Activated T-cell treated with anti-CD3 and anti-CD28 coated beads, Interleukin-2, amount 50 U/mL, for 4 hours (primary cell): Measurements from ENCODE around the gene FHIT. TPM values are rescaled to one million over a fixed set of nuclear protein-coding genes. Genes with fewer than 3 reads are reported as not detected.

ENCODE experiments used
- ATAC-seq, 2 donors: fragments of 200-7000 bp; cut with Tn5 transposase; one replicate each; pipeline ENCODE4 v1.10.0; 2021
- DNase-seq: peaks from one replicate; pipeline ENCODE4 v3.0.0-alpha.2; 2020
- H3K27me3 Mint-ChIP-seq: one replicate; pipeline ENCODE4 v1.8.0; 2021; ENCODE audit warnings: low read depth, mixed read lengths
- H3K36me3 Mint-ChIP-seq: one replicate; pipeline ENCODE4 v1.8.0; 2022; ENCODE audit warnings: mixed read lengths; ENCODE audit not compliant: insufficient read depth
- H3K4me1 Mint-ChIP-seq: one replicate; pipeline ENCODE4 v1.8.0; 2021; ENCODE audit warnings: low read depth, mixed read lengths
- H3K4me3 Mint-ChIP-seq: one replicate; pipeline ENCODE4 v1.8.0; 2021; ENCODE audit warnings: mild to moderate bottlenecking, moderate library complexity, mixed read lengths
- H3K9me3 Mint-ChIP-seq: one replicate; pipeline ENCODE4 v1.8.0; 2021; ENCODE audit warnings: mixed read lengths
- total RNA-seq, 3 donors: library from RNA; stranded (reverse); gene quantifications; one replicate each; pipeline ENCODE4 v1.2.1, GENCODE V29; 2021

Gene FHIT
- total RNA-seq, 3 donors from 2014 or later = 0.66 to 5.5 (median 2.4) TPM

DNA sequence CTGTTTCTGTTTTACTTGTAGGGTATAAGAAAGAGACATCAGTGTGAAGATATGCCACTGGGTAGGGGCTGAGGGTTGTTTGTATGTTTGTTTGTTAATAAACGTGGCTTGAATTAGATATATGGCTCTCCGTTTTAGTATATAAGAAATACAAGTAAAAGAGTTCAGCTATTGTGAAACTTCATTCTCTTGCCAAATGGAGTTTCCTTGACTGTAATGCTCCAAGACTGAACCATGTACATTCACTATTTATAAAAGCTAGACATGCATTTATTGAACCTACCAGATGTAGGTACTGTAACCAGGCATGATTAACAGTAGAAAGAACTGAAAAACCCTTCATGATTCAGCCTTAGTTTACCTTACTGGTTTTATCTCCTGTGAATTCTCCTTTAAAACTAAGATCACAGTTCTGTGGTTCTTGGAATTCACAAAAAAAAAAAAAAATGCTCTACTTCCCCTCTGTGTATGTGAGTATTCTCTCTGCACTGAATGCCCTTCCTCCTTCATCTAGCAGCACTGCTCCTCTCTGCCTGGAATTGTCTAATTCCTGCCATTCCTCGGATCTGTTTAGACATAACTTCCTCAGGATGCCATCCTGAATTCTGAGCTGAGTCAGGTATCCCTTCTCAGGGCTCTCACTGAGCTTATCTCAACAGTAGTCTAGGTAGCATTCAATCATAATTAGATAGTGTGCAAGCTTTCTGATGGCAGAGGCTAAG lies 504.4 kb downstream of the FHIT start:
- DNase-seq = no peak
- Mint-ChIP-seq H3K4me1 (no peaks in the 10 kb centered on the region), H3K27me3 (no peaks in the 10 kb centered on the region), H3K36me3 (no peaks in the 10 kb centered on the region), H3K4me3 (no peak overlapping the region), H3K9me3 (peaks cover 15% of the 10 kb centered on the region)
- no peak for ATAC-seq

DNA sequence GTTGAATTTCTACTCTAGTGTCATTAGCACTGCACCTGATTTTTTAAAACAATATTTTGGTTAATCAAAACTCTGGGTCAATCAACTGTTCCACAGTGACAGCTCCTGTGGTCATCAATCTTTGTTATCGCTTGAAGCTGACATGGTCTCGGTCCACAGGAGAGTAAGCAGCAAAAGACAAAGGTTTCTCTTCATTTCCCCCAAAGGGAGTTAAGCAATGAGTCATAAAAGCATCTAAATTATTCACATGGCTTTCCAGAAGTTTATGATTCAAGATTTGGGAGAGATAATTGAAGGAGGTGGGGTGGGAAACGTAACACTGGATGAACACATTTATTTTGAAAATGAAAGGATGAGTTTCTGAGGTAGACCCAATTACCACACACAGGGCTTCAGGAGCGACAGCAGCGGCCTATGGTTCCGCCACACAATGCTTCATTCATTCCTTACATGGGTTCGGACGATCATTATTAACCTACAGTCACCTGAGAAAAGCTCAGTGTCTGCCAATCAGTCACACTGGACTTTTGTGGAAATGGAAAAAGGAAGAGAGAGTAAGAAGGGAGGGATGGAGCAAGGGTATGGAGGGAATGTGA lies 505.1 kb downstream of the FHIT start:
- ATAC-seq (no peak), DNase-seq (no peak)
- H3K27me3 Mint-ChIP-seq = no peaks in the 10 kb centered on the region
- H3K4me3 Mint-ChIP-seq = no peak overlapping the region
- no peaks in the 10 kb centered on the region for H3K36me3 Mint-ChIP-seq
- peaks cover 15% of the 10 kb centered on the region for H3K9me3 Mint-ChIP-seq
- no peaks in the 10 kb centered on the region for H3K4me1 Mint-ChIP-seq

DNA sequence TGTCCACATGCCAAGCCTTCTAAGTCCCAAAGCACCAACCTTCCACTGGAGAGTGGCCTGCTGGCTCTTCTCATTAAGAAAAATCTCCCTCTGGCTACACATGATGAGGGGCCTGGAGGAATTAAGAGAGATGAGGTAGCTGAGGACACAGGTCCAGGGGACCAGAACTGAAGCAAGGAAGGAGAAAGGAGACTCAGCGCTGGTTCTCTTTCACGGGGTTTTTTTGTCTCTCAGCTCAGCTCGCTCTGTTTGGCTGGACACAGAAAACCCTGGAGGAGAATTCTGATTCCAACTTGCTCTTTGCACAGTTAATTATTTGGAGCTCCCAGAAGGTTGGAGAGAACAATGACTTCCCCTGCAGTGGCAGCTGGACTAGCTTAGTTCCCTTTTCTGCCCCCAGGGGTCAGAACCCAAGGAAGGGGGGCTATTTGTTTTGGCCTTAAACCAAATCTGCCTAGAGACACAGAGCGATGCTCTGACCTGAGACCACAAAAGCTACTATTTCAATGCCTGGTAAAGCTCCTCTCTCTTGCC lies 507.6 kb downstream of the FHIT start:
- H3K4me1 Mint-ChIP-seq = no peaks in the 10 kb centered on the region
- H3K27me3 Mint-ChIP-seq = no peaks in the 10 kb centered on the region
- DNase-seq = no peak
- no peak overlapping the region for H3K4me3 Mint-ChIP-seq
- ATAC-seq = no peak
- no peaks in the 10 kb centered on the region for H3K36me3 Mint-ChIP-seq
- H3K9me3 Mint-ChIP-seq = no peaks in the 10 kb centered on the region

DNA sequence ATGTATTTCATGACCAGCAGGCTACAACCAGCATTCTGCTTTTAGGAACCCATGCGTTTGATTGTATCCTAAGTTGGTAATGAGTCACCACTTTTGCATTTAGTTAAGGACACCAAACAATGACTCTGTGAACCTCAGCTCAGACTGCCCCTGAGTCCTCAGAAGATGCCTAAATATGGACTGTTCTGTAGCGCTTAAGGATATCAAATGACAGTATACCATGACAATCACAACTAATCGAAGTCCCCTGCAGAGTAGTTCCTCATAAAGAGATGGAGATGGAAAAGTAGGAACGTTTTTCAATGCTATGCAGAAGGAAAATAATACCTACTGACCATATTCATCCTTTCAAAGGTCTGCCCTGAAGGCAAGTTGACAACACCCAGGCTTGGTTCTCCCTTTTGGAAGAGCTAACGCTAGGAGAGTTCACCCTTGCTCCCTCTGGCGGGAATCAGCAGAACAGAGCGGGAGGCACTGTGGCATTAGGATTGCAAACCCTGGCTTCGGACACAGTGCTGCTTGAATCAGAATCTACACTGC lies 508.6 kb downstream of the FHIT start:
- H3K9me3 Mint-ChIP-seq = no peaks in the 10 kb centered on the region
- H3K36me3 Mint-ChIP-seq = no peaks in the 10 kb centered on the region
- DNase-seq = no peak
- no peaks in the 10 kb centered on the region for H3K27me3 Mint-ChIP-seq
- no peaks in the 10 kb centered on the region for H3K4me1 Mint-ChIP-seq
- H3K4me3 Mint-ChIP-seq = no peak overlapping the region
- ATAC-seq = no peak

DNA sequence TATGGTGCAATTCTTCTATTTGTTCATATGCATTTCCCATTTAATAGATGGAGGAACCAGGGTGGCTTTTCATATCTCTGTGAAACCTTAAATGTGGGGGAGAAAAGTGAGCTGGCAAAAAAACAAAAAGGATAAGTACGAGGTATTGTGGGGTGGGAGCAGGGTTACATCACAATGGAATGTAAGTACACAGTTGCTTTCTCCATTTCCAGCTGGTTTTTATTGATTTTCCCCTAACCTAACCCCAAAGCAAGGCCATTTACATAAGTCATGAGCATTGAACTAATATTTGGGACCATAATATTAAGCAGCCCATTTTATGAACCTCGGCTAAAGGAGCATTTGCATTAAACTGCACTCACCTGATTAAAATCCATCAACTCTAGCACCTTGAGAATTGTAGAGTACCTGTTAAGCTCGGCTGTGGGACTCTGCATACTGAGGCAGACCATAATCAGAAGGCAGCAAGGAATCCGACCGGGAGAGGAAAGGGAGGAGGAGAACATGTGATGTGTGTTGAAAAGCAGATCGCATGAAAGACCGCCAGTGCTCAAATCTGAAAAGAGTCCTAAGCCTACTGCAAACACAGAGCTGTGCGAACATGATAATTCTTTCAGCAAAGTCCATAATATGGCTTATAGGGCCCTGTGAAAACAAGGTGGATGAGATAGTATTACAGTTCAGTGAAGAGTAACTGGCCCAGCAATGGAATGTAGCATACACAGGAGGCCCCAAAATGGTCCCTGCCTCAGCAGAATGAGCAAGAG lies 513.4 kb downstream of the FHIT start:
- DNase-seq (no peak), ATAC-seq (no peak)
- Mint-ChIP-seq H3K27me3 (no peaks in the 10 kb centered on the region), H3K4me1 (no peaks in the 10 kb centered on the region), H3K4me3 (no peak overlapping the region), H3K36me3 (no peaks in the 10 kb centered on the region), H3K9me3 (peaks cover 3% of the 10 kb centered on the region)

DNA sequence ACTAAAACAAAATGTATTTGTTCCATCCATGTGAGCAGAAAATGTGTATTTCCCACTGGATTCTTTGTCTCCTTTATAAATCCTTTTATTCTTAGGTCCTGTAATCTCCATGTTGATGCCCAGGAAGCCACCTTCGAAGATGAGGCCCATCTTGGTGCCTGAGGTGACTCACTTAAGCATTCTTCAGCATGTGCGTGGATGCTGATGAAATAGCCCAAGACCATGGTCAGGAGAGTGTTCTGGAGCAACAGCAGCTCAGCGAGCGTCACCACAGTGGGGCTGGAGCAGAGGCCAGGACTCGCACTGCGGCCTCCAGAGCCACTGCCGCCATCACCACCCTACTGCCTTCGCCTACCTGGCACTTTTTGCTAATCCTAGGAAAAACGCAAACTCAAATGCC lies 520.9 kb downstream of the FHIT start:
- no peak overlapping the region for H3K4me3 Mint-ChIP-seq
- no peaks in the 10 kb centered on the region for H3K36me3 Mint-ChIP-seq
- H3K4me1 Mint-ChIP-seq = no peaks in the 10 kb centered on the region
- no peaks in the 10 kb centered on the region for H3K27me3 Mint-ChIP-seq
- no peak for DNase-seq
- no peak for ATAC-seq
- peaks cover 8% of the 10 kb centered on the region for H3K9me3 Mint-ChIP-seq

DNA sequence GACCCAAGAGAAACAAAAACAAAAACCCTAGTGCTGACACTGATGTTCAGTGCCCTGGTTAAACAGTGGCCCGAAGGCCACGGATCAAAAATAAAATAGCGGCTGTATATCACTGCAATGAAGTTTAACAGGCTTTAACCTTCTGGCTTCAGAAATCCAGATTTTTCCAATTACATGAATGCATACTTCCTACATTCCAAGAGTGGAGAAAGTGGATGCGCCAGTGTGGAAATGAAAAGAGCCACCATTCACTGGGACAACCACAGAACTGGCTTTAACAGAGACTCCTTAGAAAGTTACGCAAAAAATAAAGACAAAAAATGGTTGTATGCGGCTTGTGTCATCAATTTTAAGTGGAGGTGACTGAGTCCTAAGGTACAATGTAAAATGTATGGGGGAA lies 522.2 kb downstream of the FHIT start:
- Mint-ChIP-seq H3K4me3 (no peak overlapping the region), H3K9me3 (peaks cover 8% of the 10 kb centered on the region), H3K4me1 (no peaks in the 10 kb centered on the region)

DNA sequence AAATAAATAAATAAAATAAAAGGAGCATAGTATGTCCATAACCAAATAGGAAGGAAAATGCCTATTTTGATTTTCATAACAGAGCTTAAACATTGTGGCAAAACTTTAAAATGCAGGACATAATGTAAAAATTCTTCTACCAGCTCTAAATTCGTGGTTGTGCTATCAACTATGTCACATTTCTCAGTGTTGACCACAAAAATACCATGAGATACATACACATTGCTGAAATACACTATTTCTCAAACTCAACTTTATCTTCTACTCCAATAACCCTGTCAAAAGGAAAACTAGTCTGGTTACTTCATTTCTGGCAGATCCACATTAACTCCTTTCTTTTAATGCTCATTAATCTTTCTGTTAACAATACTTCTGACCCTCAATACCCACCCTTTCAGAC lies 523.2 kb downstream of the FHIT start:
- H3K36me3 Mint-ChIP-seq = no peaks in the 10 kb centered on the region
- no peak overlapping the region for H3K4me3 Mint-ChIP-seq
- DNase-seq (no peak), ATAC-seq (no peak)
- H3K4me1 Mint-ChIP-seq = no peaks in the 10 kb centered on the region
- peaks cover 5% of the 10 kb centered on the region for H3K9me3 Mint-ChIP-seq
- H3K27me3 Mint-ChIP-seq = no peaks in the 10 kb centered on the region

More for the DNA sequence above, 522.2 kb downstream of the FHIT start:
- DNase-seq (no peak), ATAC-seq (no peak)
- Mint-ChIP-seq H3K36me3 (no peaks in the 10 kb centered on the region), H3K27me3 (no peaks in the 10 kb centered on the region)

DNA sequence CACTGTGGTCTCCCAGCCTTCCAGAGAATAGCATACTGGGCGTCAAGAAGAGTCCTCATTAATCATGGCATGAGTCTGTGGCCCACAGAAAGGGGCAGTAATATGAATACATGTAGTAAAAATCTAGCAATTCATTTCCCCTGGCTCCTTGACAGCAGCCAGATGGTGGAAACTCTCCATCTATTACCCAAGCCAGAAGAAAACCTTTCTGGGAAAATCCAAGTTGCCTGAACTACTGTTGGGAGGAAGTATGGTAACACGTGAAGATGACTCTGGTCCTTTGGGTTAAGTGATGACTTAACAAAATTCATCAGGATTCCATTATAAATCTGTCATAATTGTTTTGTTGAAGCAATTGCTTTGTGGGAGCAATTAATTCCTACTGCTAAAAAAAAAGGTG lies 530.5 kb downstream of the FHIT start:
- ATAC-seq (no peak), DNase-seq (no peak)
- H3K4me1 Mint-ChIP-seq = no peaks in the 10 kb centered on the region
- H3K27me3 Mint-ChIP-seq = no peaks in the 10 kb centered on the region
- no peaks in the 10 kb centered on the region for H3K9me3 Mint-ChIP-seq
- H3K36me3 Mint-ChIP-seq = no peaks in the 10 kb centered on the region
- no peak overlapping the region for H3K4me3 Mint-ChIP-seq

DNA sequence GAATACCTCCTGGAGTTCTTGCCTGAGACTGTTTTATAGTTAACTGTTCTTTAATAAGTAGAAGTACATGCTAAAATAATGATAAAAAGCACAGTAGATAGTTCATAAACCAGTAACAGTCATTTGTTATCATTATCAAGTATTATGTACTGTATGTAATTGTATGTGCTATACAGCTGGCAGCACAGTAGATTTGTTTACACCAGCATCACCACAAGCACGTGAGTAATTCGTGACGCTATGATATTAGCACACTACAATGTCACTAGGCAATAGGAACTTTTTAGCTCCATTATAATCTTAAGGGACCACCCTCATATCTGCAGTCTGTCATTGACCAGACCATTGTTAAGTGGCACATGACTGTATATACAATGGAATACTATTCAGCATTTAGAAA lies 534.7 kb downstream of the FHIT start:
- Mint-ChIP-seq H3K36me3 (no peaks in the 10 kb centered on the region), H3K9me3 (peaks cover 2% of the 10 kb centered on the region), H3K4me1 (no peaks in the 10 kb centered on the region), H3K27me3 (no peaks in the 10 kb centered on the region), H3K4me3 (no peak overlapping the region)
- ATAC-seq (no peak), DNase-seq (no peak)

DNA sequence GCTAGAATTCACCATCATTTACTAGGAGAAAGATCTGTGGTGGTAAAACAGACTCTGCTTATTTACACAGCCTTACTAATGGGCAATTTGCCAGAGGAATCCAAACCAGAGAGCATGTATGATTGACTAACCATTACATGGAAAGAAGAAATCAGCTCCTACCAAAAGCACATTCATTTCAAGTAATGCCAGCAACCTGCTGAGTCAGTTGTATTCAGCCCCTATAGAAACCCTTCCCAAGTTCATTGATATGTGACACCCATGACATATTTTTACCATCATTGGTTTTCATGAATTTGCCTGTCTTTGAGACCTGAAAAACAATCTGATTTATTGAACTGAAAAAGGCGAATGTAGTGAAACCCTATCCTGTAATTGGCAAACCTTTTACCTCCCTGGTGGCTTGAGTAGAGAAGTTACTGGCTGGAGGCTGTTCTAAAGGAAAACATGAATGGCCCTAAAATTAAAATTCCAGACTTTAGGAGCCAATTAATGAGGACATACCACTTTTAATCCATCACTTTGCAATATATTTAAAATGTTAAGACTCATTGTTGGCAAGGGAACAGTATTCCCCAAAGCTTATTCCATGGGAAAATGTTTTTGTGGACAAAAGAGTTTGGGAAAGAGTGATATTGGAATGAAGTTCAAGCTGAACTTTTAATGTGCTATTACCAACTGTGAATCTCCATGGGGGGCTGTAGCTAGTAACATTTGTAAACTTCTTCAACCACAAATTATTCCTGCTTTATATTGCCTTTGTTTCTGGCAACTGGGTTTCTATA lies 542.9 kb downstream of the FHIT start:
- no peak for ATAC-seq

DNA sequence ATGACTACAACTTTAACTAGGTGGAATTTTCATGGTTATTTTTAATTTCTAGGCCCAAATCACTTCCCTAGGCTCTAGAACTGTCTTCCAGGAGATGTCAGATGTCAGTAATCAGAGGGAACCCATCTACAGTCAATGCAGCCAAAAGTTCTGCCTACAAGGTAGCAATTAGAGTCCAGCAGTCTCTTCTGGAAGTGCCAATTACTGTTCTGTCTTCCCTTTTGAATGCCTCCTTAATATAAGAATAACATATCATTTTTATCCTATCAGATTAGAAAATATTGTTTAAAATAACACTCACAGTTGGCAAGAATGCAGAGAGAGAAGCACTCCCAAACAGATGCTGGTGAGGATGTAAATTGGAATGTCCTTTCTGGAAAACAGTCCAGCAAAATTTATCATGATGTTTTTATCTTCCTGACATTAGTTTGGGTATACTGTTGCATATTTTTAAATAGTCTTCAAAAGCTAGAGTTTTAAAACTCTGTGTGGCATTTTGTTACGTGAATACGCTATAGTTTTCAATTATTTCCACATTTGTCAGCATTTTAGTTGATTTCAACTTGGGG lies 543.7 kb downstream of the FHIT start:
- DNase-seq (no peak), ATAC-seq (no peak)
- Mint-ChIP-seq H3K4me1 (no peaks in the 10 kb centered on the region), H3K36me3 (no peaks in the 10 kb centered on the region), H3K9me3 (peaks cover 5% of the 10 kb centered on the region), H3K4me3 (no peak overlapping the region), H3K27me3 (no peaks in the 10 kb centered on the region)

More for the DNA sequence above, 542.9 kb downstream of the FHIT start:
- H3K9me3 Mint-ChIP-seq = peaks cover 5% of the 10 kb centered on the region
- H3K4me3 Mint-ChIP-seq = no peak overlapping the region
- no peak for DNase-seq
- no peaks in the 10 kb centered on the region for H3K4me1 Mint-ChIP-seq
- H3K27me3 Mint-ChIP-seq = no peaks in the 10 kb centered on the region
- no peaks in the 10 kb centered on the region for H3K36me3 Mint-ChIP-seq

DNA sequence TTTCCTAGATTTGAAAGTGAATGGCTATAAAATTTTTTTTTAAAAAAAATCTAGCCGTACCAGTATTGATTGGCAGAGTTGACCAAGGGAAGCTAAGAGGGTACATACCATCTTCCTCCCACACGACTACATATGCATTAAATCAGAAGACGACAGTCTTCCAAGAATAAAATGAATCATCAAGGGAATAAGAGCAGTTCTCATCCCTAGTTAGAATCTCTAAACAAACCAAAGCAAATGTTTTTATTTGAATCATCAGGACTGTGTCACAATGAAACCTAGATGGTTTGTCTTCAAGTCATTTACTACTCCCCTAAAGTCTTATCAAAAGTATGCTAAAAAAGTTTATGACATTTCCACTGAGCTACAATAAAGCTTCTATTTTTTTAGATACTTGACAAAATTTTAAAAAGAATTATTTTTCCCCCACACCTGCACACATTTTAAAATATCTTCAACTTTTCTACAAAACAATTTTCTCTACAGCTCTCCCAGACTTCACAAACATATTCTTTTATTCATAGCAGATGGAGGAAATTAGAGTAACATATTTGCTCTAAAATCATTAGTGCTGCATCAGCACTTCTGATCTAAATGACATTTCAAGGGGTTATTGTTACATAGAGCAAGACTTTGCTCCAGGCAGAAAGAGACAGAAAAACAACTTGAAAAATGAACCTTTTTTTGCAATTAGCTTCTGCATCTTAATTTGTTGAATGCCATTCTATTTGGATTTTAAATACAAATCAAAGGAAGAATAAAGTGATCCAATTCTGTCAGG lies 547.1 kb downstream of the FHIT start:
- no peaks in the 10 kb centered on the region for H3K9me3 Mint-ChIP-seq
- H3K27me3 Mint-ChIP-seq = no peaks in the 10 kb centered on the region
- no peak overlapping the region for H3K4me3 Mint-ChIP-seq
- no peaks in the 10 kb centered on the region for H3K4me1 Mint-ChIP-seq
- no peaks in the 10 kb centered on the region for H3K36me3 Mint-ChIP-seq
- ATAC-seq (no peak), DNase-seq (no peak)
